GM23338 (cell line): ENCODE results near the gene OR2F2. TPM values are rescaled to one million over a fixed set of nuclear protein-coding genes. Genes with fewer than 3 reads are reported as not detected.

Experiments
- ATAC-seq: fragments of 200-7000 bp; cut with Tn5 transposase; 3 replicates; pipeline ENCODE4 v1.9.1; 2020
- DNase-seq: peaks from one replicate; pipeline ENCODE4 v3.0.0-alpha.2; 2015; ENCODE audit warnings: low spot score
- H2AFZ ChIP-seq: fragments of 200-600 bp; sonication (generic); 2 replicates; pipeline ENCODE4 v1.8.0; 2016; ENCODE audit warnings: antibody characterized with exemption, mild to moderate bottlenecking, moderate library complexity
- H3F3A ChIP-seq: fragments of 200-600 bp; sonication (generic); replicated peaks from 2 replicates; pipeline ENCODE4 v1.8.0; 2017; ENCODE audit warnings: antibody characterized with exemption, mixed run types, low read depth
- H3K27ac ChIP-seq: fragments of 200-600 bp; sonication (generic); 2 replicates; pipeline ENCODE4 v1.6.1; 2016; ENCODE audit warnings: low read depth
- H3K27me3 ChIP-seq: fragments of 200-600 bp; sonication (generic); 2 replicates; pipeline ENCODE4 v1.8.0; 2016; ENCODE audit warnings: mild to moderate bottlenecking, mixed run types, moderate library complexity; ENCODE audit not compliant: insufficient read depth
- H3K36me3 ChIP-seq: fragments of 200-600 bp; sonication (generic); 2 replicates; pipeline ENCODE4 v1.8.0; 2016; ENCODE audit warnings: mild to moderate bottlenecking; ENCODE audit not compliant: insufficient read depth
- H3K4me1 ChIP-seq: fragments of 200-600 bp; sonication (generic); 2 replicates; pipeline ENCODE4 v1.8.0; 2016; ENCODE audit warnings: mild to moderate bottlenecking, moderate library complexity; ENCODE audit not compliant: insufficient read depth
- H3K4me2 ChIP-seq: fragments of 200-600 bp; sonication (generic); 2 replicates; pipeline ENCODE4 v1.7.1; 2017; ENCODE audit warnings: mixed run types
- H3K4me3 ChIP-seq: fragments of 200-600 bp; sonication (generic); 2 replicates; pipeline ENCODE4 v1.6.1; 2016; ENCODE audit warnings: mixed run types
- H3K79me2 ChIP-seq: fragments of 200-600 bp; sonication (generic); replicated peaks from 2 replicates; pipeline ENCODE4 v1.8.0; 2017; ENCODE audit warnings: mild to moderate bottlenecking; ENCODE audit not compliant: insufficient read depth
- H3K9me2 ChIP-seq: fragments of 200-600 bp; sonication (generic); 2 replicates; pipeline ENCODE4 v1.8.0; 2017; ENCODE audit not compliant: insufficient read depth
- H4K20me1 ChIP-seq: fragments of 200-600 bp; sonication (generic); replicated peaks from 2 replicates; pipeline ENCODE4 v1.8.0; 2017; ENCODE audit warnings: mild to moderate bottlenecking; ENCODE audit not compliant: insufficient read depth
- H3K27ac Mint-ChIP-seq: 2 replicates; pipeline ENCODE4 v1.8.0; 2020; ENCODE audit warnings: inconsistent platforms, mild to moderate bottlenecking, moderate library complexity, mixed read lengths
- H3K27me3 Mint-ChIP-seq: 3 replicates; pipeline ENCODE4 v1.8.0; 2022; ENCODE audit warnings: low read depth, mild to moderate bottlenecking, moderate library complexity, mixed read lengths, inconsistent platforms; ENCODE audit not compliant: insufficient read depth, poor library complexity
- H3K36me3 Mint-ChIP-seq: 3 replicates; pipeline ENCODE4 v1.8.0; 2021; ENCODE audit warnings: low read depth, mild to moderate bottlenecking, inconsistent platforms, moderate library complexity, mixed read lengths
- H3K4me1 Mint-ChIP-seq: 3 replicates; pipeline ENCODE4 v1.8.0; 2020; ENCODE audit warnings: mild to moderate bottlenecking, inconsistent platforms, mixed read lengths
- H3K4me3 Mint-ChIP-seq: 3 replicates; pipeline ENCODE4 v1.8.0; 2021; ENCODE audit warnings: moderate library complexity, mild to moderate bottlenecking, inconsistent platforms, mixed read lengths
- H3K9me3 Mint-ChIP-seq: 3 replicates; pipeline ENCODE4 v1.8.0; 2020; ENCODE audit warnings: moderate library complexity, mild to moderate bottlenecking, inconsistent platforms, mixed read lengths
- CTCF ChIP-seq, 2 experiments: fragments of 200-600 bp in 1 of 2; sonication (generic) in 1 of 2; conservative IDR thresholded peaks; 2 replicates each; pipeline versions ENCODE4 v1.5.1 to v1.6.1; 2016 to 2017; ENCODE audit warnings: antibody characterized with exemption in 2 of 2, low read depth in 2 of 2, mild to moderate bottlenecking in 2 of 2, moderate library complexity in 1 of 2
- REST ChIP-seq: IDR thresholded peaks from one replicate; pipeline ENCODE4 v1.6.1; 2018; ENCODE audit warnings: antibody characterized with exemption; ENCODE audit not compliant: unreplicated experiment
- polyA plus RNA-seq: library from polyadenylated mRNA; unstranded; fragments of >200 nt; fragmentation: Nextera tagmentation; extraction: Ambion mirVana; gene quantifications from 2 replicates; pipeline ENCODE4 v1.2.1, GENCODE V29; 2016
- total RNA-seq: library from RNA; depleted of rRNA; stranded (reverse); fragments of >200 nt; shearing (Covaris generic); gene quantifications from 2 replicates; pipeline ENCODE4 v1.2.3, GENCODE V29; 2014
- TF ChIP-seq, protein P1 (sequence below): fragments of 250-450 bp; sonication (Bioruptor Pico); IDR thresholded peaks from 2 replicates; pipeline ENCODE4 v1.5.0; 2020; ENCODE audit warnings: mild to moderate bottlenecking, moderate library complexity

The OR2F2 gene
- total and polyA plus RNA-seq, 2 experiments from 2014 or later: not detected

DNA sequence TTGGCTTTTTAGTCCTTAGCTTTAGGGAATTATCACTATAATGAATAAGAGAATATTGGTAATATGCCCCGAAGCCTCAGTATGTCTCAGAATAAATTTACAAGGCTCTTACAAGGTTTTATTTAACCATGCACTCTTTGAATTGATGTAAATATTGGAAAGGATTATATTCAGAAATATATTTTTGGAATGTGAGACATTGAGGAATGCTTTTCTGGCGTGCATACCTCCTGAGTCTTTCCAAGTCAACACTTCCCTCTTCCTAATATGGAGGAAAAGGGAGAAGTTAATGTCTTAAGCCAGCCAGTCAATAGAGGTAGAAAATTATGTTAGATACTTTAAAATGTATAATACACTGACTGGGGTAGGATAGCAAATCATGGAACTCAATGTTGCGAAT, 18.4 kb downstream of the OR2F2 start:
- H3K27me3 Mint-ChIP-seq: no peaks in the 10 kb centered on the region
- Histone ChIP-seq H3F3A (no peaks in the 10 kb centered on the region), H3K27ac (no peak overlapping the region), H3K79me2 (no peaks in the 10 kb centered on the region), H3K36me3 (no peaks in the 10 kb centered on the region), H4K20me1 (no peaks in the 10 kb centered on the region), H3K4me1 (peaks cover 3% of the 10 kb centered on the region; the same call in 1 of the 2 replicates), H3K27me3 (no peaks in the 10 kb centered on the region), H2AFZ (peak overlapping the region; percentile 15; the same call in 1 of the 2 replicates), H3K4me3 (no peak overlapping the region), H3K4me2 (no peak overlapping the region), H3K9me2 (peaks cover 5% of the 10 kb centered on the region)
- no peak overlapping the region for H3K27ac Mint-ChIP-seq
- H3K36me3 Mint-ChIP-seq: no peaks in the 10 kb centered on the region
- no peak for ATAC-seq
- no peaks in the 10 kb centered on the region; the same call in 2 of the 3 replicates for H3K9me3 Mint-ChIP-seq
- no peak for TF ChIP-seq REST
- TF ChIP-seq, protein P1, sequence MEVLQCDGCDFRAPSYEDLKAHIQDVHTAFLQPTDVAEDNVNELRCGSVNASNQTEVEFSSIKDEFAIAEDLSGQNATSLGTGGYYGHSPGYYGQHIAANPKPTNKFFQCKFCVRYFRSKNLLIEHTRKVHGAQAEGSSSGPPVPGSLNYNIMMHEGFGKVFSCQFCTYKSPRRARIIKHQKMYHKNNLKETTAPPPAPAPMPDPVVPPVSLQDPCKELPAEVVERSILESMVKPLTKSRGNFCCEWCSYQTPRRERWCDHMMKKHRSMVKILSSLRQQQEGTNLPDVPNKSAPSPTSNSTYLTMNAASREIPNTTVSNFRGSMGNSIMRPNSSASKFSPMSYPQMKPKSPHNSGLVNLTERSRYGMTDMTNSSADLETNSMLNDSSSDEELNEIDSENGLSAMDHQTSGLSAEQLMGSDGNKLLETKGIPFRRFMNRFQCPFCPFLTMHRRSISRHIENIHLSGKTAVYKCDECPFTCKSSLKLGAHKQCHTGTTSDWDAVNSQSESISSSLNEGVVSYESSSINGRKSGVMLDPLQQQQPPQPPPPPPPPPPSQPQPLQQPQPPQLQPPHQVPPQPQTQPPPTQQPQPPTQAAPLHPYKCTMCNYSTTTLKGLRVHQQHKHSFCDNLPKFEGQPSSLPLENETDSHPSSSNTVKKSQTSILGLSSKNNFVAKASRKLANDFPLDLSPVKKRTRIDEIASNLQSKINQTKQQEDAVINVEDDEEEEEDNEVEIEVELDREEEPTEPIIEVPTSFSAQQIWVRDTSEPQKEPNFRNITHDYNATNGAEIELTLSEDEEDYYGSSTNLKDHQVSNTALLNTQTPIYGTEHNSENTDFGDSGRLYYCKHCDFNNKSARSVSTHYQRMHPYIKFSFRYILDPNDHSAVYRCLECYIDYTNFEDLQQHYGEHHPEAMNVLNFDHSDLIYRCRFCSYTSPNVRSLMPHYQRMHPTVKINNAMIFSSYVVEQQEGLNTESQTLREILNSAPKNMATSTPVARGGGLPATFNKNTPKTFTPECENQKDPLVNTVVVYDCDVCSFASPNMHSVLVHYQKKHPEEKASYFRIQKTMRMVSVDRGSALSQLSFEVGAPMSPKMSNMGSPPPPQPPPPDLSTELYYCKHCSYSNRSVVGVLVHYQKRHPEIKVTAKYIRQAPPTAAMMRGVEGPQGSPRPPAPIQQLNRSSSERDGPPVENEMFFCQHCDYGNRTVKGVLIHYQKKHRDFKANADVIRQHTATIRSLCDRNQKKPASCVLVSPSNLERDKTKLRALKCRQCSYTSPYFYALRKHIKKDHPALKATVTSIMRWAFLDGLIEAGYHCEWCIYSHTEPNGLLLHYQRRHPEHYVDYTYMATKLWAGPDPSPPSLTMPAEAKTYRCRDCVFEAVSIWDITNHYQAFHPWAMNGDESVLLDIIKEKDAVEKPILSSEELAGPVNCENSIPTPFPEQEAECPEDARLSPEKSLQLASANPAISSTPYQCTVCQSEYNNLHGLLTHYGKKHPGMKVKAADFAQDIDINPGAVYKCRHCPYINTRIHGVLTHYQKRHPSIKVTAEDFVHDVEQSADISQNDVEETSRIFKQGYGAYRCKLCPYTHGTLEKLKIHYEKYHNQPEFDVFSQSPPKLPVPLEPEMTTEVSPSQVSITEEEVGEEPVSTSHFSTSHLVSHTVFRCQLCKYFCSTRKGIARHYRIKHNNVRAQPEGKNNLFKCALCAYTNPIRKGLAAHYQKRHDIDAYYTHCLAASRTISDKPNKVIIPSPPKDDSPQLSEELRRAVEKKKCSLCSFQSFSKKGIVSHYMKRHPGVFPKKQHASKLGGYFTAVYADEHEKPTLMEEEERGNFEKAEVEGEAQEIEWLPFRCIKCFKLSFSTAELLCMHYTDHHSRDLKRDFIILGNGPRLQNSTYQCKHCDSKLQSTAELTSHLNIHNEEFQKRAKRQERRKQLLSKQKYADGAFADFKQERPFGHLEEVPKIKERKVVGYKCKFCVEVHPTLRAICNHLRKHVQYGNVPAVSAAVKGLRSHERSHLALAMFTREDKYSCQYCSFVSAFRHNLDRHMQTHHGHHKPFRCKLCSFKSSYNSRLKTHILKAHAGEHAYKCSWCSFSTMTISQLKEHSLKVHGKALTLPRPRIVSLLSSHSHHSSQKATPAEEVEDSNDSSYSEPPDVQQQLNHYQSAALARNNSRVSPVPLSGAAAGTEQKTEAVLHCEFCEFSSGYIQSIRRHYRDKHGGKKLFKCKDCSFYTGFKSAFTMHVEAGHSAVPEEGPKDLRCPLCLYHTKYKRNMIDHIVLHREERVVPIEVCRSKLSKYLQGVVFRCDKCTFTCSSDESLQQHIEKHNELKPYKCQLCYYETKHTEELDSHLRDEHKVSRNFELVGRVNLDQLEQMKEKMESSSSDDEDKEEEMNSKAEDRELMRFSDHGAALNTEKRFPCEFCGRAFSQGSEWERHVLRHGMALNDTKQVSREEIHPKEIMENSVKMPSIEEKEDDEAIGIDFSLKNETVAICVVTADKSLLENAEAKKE (CRISPR knock-in tag): no peak
- TF ChIP-seq CTCF (conservative IDR thresholded peaks at IDR 0.05; ENCODE audit: low read depth in 2 of 2): no peak
- no peak overlapping the region for H3K4me3 Mint-ChIP-seq
- no peak for DNase-seq
- peaks cover 11% of the 10 kb centered on the region for H3K4me1 Mint-ChIP-seq
